GM18517 (cell line): ENCODE data around the gene LUM.

Experiments used
- ATAC-seq: cut with Tn5 transposase; IDR thresholded peaks from one replicate; pipeline ENCODE4 v1.9.1; 2021; ENCODE audit warnings: mild to moderate bottlenecking, moderate library complexity; ENCODE audit not compliant: unreplicated experiment

Gene LUM

GRCh38 chr12:91111366-91112325, at the start of gene LUM:
LUM (minus strand) TSS chr12:91111494; CDS start chr12:91108979, 2,515 bp downstream.
- ATAC-seq, result no peak

- no peak for ATAC-seq
Measured at GRCh38 chr12:91161009-91161408, 49.7 kb upstream of the LUM start.

DNA sequence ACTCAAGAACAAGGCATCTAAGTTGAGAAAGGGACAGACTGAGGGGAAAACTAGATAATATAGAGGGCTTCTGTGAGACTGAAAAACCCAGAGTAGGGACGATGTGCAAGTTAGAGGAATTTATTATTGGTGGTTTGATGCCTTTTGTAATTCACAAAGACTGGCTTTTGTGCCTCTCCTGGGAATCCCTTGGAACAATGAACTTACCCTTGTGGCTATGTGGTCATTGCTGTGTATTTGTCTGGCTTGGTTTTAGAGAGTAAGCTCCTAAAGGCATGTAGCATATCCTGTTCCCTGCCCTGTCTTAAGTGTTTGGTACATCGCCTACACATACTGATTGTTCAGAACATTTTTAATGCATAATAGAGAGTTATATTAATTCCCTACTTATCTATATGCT, 44.7 kb upstream of the LUM start:
- no peak for ATAC-seq

- no peak for ATAC-seq
Measured at GRCh38 chr12:91154131-91154530, 42.8 kb upstream of the LUM start.

- no peak for ATAC-seq
Measured at GRCh38 chr12:91144053-91144452, 32.8 kb upstream of the LUM start.

GRCh38 chr12:91143206-91143605, 31.9 kb upstream of the LUM start:
- ATAC-seq, result no peak

DNA sequence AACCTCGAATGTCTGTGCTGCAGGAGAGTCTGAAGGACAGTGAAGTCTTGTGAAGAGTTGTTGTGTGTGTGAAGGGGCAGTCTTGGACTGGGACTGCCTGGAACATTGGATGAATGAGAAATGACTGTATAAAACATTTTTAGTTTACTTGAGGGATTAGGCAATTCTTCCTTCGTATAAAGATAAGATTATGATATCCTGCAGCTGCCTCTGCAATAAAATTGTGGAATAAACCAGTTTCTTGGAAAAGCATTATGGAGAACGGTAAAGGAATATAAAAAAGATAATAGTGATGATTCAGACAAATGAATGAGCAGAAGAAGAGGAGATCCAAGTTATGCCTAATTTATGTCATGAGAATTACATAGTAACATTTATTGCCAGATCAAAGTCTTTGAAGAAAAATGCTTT, 30.9 kb upstream of the LUM start:
- no peak for ATAC-seq

- no peak for ATAC-seq
Measured at GRCh38 chr12:91140026-91140931, 29.0 kb upstream of the LUM start.

GRCh38 chr12:91139286-91139685, 28.0 kb upstream of the LUM start:
- ATAC-seq, result no peak

GRCh38 chr12:91138337-91138920, 27.1 kb upstream of the LUM start:
- no peak for ATAC-seq

- ATAC-seq, result no peak
Measured at GRCh38 chr12:91133871-91134270, 22.6 kb upstream of the LUM start.

- no peak for ATAC-seq
Measured at GRCh38 chr12:91129662-91130362, 18.5 kb upstream of the LUM start.

DNA sequence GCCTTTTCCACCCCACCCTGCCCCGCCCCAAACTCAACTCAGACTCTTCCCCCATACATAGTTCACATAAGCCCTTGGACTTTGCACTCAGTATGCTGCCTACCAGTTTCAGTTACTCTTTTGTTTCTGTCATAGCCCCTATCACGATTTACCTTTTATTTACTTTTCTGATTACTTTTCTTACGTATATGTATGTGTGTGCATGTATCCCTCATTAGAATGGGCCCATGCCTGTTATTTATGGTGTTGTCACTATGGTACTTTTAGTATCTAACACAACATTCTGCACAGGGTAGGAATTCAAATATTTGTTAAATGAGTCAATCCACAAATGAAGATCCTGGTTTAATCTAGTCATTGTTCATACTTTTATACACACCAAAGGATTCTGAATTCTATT, 16.5 kb upstream of the LUM start:
- ATAC-seq, result no peak

DNA sequence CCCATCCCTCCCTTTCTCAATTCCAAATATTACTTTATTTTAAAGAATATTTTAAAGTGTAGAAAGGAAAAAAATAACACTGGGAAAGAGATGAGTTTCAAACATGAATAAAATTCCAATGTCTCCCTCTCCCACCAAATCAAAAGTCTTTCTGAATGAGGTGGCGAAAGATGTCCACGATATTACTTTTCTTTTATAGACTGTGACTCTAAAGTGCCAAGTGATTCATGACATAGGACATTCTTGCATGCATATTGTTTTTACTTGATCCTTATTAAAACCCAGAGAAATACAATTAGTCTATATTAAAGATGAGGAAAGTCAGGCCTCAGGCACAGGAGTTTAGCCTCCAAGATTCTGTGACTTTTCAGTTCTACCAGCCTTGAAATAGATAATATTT, 16.0 kb upstream of the LUM start:
- no peak for ATAC-seq

- no peak for ATAC-seq
Measured at GRCh38 chr12:91126516-91126915, 15.2 kb upstream of the LUM start.

GRCh38 chr12:91123236-91123916, 12.1 kb upstream of the LUM start:
- ATAC-seq, result no peak

DNA sequence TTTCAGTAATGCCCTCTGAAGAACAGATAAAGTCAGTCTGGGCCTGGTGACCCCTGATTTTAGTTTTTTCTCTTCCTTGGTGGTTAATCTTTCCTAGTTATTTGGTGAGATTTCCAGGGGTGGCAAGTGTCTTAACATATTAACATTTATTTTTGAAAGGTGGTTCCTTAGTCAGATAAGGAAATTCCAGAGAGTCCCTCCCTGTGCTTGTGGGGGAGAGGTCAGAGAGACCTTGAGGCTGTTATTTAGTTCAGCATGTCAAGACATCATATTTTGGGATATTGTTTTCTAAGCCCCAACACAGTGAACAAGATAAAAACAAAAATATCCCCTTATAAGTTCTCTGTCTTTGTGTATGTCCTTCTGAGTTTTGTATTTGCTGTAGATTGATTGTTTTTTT, 9.5 kb upstream of the LUM start:
- no peak for ATAC-seq

DNA sequence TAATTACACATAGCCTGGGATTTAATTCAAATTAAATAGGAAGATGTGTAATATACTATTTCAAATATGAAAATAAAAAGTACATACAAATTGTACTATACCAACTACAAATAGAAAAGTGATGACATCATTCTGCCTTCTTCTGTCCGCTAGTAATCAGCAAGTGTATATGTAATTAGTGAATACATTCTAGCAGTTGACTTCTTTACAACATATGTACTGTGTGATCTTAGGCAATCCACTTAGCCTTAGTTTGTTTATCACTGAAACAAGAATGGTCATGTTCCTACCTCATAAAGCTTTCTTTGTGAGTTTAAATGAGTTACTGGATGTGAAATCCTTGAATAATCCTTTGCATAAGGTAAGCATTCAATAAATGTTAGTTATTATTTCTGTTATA, 7.8 kb upstream of the LUM start:
- ATAC-seq, result no peak

DNA sequence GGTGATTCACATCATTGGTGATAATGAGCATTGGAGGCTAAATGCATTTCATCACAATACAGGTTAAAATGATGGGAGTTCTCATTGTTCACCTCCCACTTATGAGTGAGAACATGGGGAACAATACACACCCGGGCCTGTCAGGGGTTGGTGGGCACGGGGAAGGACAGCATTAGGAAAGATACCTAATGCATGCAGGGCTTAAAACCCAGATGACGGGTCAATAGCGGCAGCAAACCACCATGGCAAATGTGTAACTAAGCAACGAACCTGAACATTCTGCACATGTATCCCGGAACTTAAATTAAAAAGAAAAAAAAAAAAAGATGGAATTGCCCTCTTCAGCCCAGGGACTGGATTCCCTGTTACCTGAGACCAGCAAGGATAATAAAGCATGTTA, 2.3 kb upstream of the LUM start:
- no peak for ATAC-seq

- no peak for ATAC-seq
Measured at GRCh38 chr12:91110311-91110924, 876 bp downstream of the LUM start.
